SH-SY5Y (cell line): ENCODE results near the gene ACSL6.

Experiments used
- GATA2 ChIP-seq: IDR thresholded peaks from 2 replicates; pipeline ENCODE4 v1.6.1; 2011; ENCODE audit warnings: mild to moderate bottlenecking, low read depth, low read length
- GATA3 ChIP-seq: IDR thresholded peaks from 2 replicates; pipeline ENCODE4 v1.6.1; 2011; ENCODE audit warnings: low read depth, mild to moderate bottlenecking, low read length, moderate library complexity

DNA sequence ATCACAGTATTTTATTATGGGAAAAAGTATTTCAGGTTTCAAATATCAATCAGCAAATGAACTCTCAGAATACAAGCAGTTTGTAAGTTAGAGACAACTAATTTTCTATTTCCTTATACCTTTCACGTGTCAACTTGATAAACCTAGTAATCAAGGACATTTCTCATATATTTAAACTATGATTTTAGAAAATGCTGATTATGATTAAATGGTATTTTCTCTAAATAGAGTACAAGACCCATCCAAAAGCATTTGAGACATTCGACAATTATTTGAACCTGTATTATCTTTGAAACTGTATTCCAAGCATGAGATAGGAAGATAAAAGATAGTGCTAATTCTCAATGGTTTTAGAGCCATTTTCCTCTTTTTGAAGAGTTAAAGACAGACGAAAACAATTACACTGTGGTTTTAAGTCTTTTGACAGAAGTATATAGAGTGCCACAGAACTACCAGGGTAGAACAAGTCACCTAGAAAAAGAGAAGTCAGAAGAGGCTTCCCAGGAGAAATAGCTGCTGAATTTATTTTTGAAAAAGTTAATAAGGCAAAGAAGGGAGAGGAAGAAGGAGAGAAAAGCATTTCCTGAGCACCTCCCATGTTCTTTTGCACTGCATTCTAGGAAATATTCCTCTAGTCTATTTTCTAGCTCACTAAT lies 71.6 kb downstream of the ACSL6 start:
- TF ChIP-seq GATA2: no peak
- no peak for TF ChIP-seq GATA3
